ENCODE data around the gene HIVEP1. TPM values are rescaled to one million over a fixed set of nuclear protein-coding genes. Genes with fewer than 3 reads are reported as not detected.

HIVEP1 gene
- total RNA-seq, 1 experiment from 2014 or later, result 6.6 TPM

- Histone ChIP-seq H3K4me3 (ENCODE audit: low read length) (no peak overlapping the region), H2AFZ (ENCODE audit: low read length) (no peak overlapping the region), H3K9me2 (replicated peaks; ENCODE audit: low read length) (no peaks in the 10 kb centered on the region), H3K79me2 (ENCODE audit: low read length) (no peaks in the 10 kb centered on the region), H3K27me3 (ENCODE audit: low read length) (no peaks in the 10 kb centered on the region), H3K9ac (ENCODE audit: low read length) (no peak overlapping the region), H3K4me1 (ENCODE audit: insufficient read depth, low read length) (peaks cover 7% of the 10 kb centered on the region), H3F3A (ENCODE audit: low read length, unreplicated experiment) (no peaks in the 10 kb centered on the region), H3K4me2 (ENCODE audit: low read length) (no peak overlapping the region), H4K20me1 (ENCODE audit: low read length) (no peaks in the 10 kb centered on the region), H3K36me3 (ENCODE audit: low read depth, low read length) (no peaks in the 10 kb centered on the region), H3K9me3 (ENCODE audit: low read length) (no peaks in the 10 kb centered on the region), H3K27ac (ENCODE audit: low read length) (peak overlapping the region; percentile 22)
- DNase-seq (peak; percentile 19), ATAC-seq (peak; percentile 40)
- intact Hi-C loops (cut with micrococcal nuclease), result no loop called here
- ChIA-PET POLR2A (ENCODE audit: unreplicated experiment) (no interaction called here), CTCF (no interaction called here)
- no peak for TF ChIP-seq CTCF (conservative IDR thresholded peaks at IDR 0.05; ENCODE audit: low read depth, low read length)
- TF ChIP-seq EZH2phosphoT487 (IDR thresholded peaks at IDR 0.05; ENCODE audit: borderline replicate concordance, low read length), result no peak
- TF ChIP-seq EZH2 (IDR thresholded peaks at IDR 0.05; ENCODE audit: low read length, unreplicated experiment), result no peak
- no TSS peak for BruUV-seq (replicated peaks)
Observed at GRCh38 chr6:12163744-12164507, 151.8 kb downstream of the HIVEP1 start.

GRCh38 chr6:12164508-12164770 lies 152.3 kb downstream of the HIVEP1 start:
- ChIA-PET CTCF (no interaction called here), POLR2A (ENCODE audit: unreplicated experiment) (no interaction called here)
- TF ChIP-seq EZH2phosphoT487 (IDR thresholded peaks at IDR 0.05; ENCODE audit: borderline replicate concordance, low read length), result no peak
- TF ChIP-seq EZH2 (IDR thresholded peaks at IDR 0.05; ENCODE audit: low read length, unreplicated experiment), result no peak
- no peak for TF ChIP-seq CTCF (conservative IDR thresholded peaks at IDR 0.05; ENCODE audit: low read depth, low read length)
- no TSS peak for BruUV-seq (replicated peaks)
- Histone ChIP-seq H3K79me2 (ENCODE audit: low read length) (no peaks in the 10 kb centered on the region), H3K9ac (ENCODE audit: low read length) (no peak overlapping the region), H3K36me3 (ENCODE audit: low read depth, low read length) (no peaks in the 10 kb centered on the region), H3K27ac (ENCODE audit: low read length) (peak overlapping the region; percentile 22; the same call in 1 of the 2 replicates), H3F3A (ENCODE audit: low read length, unreplicated experiment) (no peaks in the 10 kb centered on the region), H3K4me2 (ENCODE audit: low read length) (no peak overlapping the region), H3K27me3 (ENCODE audit: low read length) (no peaks in the 10 kb centered on the region), H3K4me1 (ENCODE audit: insufficient read depth, low read length) (peaks cover 7% of the 10 kb centered on the region), H3K4me3 (ENCODE audit: low read length) (no peak overlapping the region), H3K9me3 (ENCODE audit: low read length) (no peaks in the 10 kb centered on the region), H2AFZ (ENCODE audit: low read length) (no peak overlapping the region), H4K20me1 (ENCODE audit: low read length) (no peaks in the 10 kb centered on the region), H3K9me2 (replicated peaks; ENCODE audit: low read length) (no peaks in the 10 kb centered on the region)
- intact Hi-C loops (cut with micrococcal nuclease), result no loop called here
- DNase-seq (peak; percentile 42), ATAC-seq (no peak; the same call in 1 of the 2 replicates)

DNA sequence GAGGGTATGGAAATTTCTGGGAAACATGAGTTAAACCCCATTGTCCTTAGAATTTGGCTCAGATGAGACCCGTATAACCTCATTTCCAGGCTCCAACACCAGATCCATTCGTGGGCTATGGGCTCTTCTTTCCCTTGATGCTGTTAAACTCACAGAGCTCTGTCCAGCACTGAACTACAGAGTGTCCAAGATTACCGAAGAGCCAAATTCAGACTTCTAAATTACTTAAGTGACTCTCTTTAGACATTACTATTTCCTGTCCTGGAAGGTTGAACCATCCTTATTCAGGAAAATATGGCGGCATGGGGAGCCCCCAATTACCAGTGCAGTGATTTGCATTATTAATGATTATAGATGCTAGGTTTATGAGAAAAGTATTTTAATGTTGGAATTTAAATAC lies 153.2 kb downstream of the HIVEP1 start:
- ChIA-PET POLR2A (ENCODE audit: unreplicated experiment) (no interaction called here), CTCF (no interaction called here)
- DNase-seq (no peak), ATAC-seq (no peak)
- Histone ChIP-seq H3K4me3 (ENCODE audit: low read length) (no peak overlapping the region), H3K9me3 (ENCODE audit: low read length) (no peaks in the 10 kb centered on the region), H3F3A (ENCODE audit: low read length, unreplicated experiment) (no peaks in the 10 kb centered on the region), H4K20me1 (ENCODE audit: low read length) (no peaks in the 10 kb centered on the region), H2AFZ (ENCODE audit: low read length) (no peak overlapping the region), H3K9ac (ENCODE audit: low read length) (no peak overlapping the region), H3K27me3 (ENCODE audit: low read length) (no peaks in the 10 kb centered on the region), H3K36me3 (ENCODE audit: low read depth, low read length) (no peaks in the 10 kb centered on the region), H3K9me2 (replicated peaks; ENCODE audit: low read length) (no peaks in the 10 kb centered on the region), H3K27ac (ENCODE audit: low read length) (no peak overlapping the region), H3K79me2 (ENCODE audit: low read length) (no peaks in the 10 kb centered on the region), H3K4me2 (ENCODE audit: low read length) (no peak overlapping the region), H3K4me1 (ENCODE audit: insufficient read depth, low read length) (peaks cover 7% of the 10 kb centered on the region)
- no TSS peak for BruUV-seq (replicated peaks)
- TF ChIP-seq EZH2 (IDR thresholded peaks at IDR 0.05; ENCODE audit: low read length, unreplicated experiment) (no peak), CTCF (conservative IDR thresholded peaks at IDR 0.05; ENCODE audit: low read depth, low read length) (no peak), EZH2phosphoT487 (IDR thresholded peaks at IDR 0.05; ENCODE audit: borderline replicate concordance, low read length) (no peak)
- intact Hi-C loops (cut with micrococcal nuclease), result no loop called here
